Liver (tissue), 9 donors: ENCODE results near the gene ARHGAP8. TPM values are rescaled to one million over a fixed set of nuclear protein-coding genes. Genes with fewer than 3 reads are reported as not detected.

Source experiments
- DNase-seq: peaks from one replicate; pipeline ENCODE4 v3.0.0-alpha.2; 2017; ENCODE audit warnings: low spot score
- H3K27ac ChIP-seq, 2 donors: one replicate each; pipeline ENCODE4 v1.7.0; 2013; ENCODE audit warnings: inconsistent platforms in 2 of 2, low read length in 2 of 2, control low read depth in 1 of 2, low read depth in 1 of 2, mild to moderate bottlenecking in 1 of 2
- H3K27me3 ChIP-seq, 4 donors: one replicate each; pipeline versions ENCODE4 v1.6.1 to v1.7.0; 2013; ENCODE audit warnings: low read length in 3 of 4, inconsistent platforms in 1 of 4, mild to moderate bottlenecking in 1 of 4, moderate library complexity in 1 of 4; ENCODE audit not compliant: control insufficient read depth in 4 of 4, insufficient read depth in 4 of 4
- H3K36me3 ChIP-seq, 4 donors: one replicate each; pipeline versions ENCODE4 v1.6.1 to v1.7.0; 2013; ENCODE audit warnings: low read length in 3 of 4, mild to moderate bottlenecking in 3 of 4, low read depth in 1 of 4, moderate library complexity in 1 of 4; ENCODE audit not compliant: control insufficient read depth in 4 of 4, insufficient read depth in 3 of 4
- H3K4me1 ChIP-seq, 4 donors: one replicate each; pipeline versions ENCODE4 v1.6.1 to v1.7.0; 2013; ENCODE audit warnings: low read length in 3 of 4, mild to moderate bottlenecking in 3 of 4, moderate library complexity in 1 of 4; ENCODE audit not compliant: control insufficient read depth in 4 of 4, insufficient read depth in 4 of 4
- H3K4me3 ChIP-seq, 3 donors: one replicate each; pipeline versions ENCODE4 v1.6.1 to v1.7.0; 2013; ENCODE audit warnings: low read length in 3 of 3, control low read depth in 1 of 3, low read depth in 1 of 3, mild to moderate bottlenecking in 1 of 3
- H3K9ac ChIP-seq, 2 donors: one replicate each; pipeline ENCODE4 v1.7.0; 2013; ENCODE audit warnings: low read length in 2 of 2, mild to moderate bottlenecking in 2 of 2, moderate library complexity in 2 of 2, control low read depth in 1 of 2, low read depth in 1 of 2
- H3K9me3 ChIP-seq, 4 donors: one replicate each; pipeline versions ENCODE4 v1.6.1 to v1.7.0; 2013; ENCODE audit warnings: low read length in 3 of 4; ENCODE audit not compliant: control insufficient read depth in 4 of 4
- ATF3 ChIP-seq: IDR thresholded peaks from 2 replicates; pipeline ENCODE4 v1.6.1; 2016; ENCODE audit warnings: antibody characterized with exemption
- CTCF ChIP-seq: fragments of 150-350 bp; IDR thresholded peaks from 2 replicates; pipeline ENCODE4 v1.5.1; 2017; ENCODE audit warnings: improper control_type of control experiment, low read depth, low read length; ENCODE audit not compliant: missing input control
- EGR1 ChIP-seq, 2 donors: IDR thresholded peaks; 2 replicates each; pipeline ENCODE4 v1.6.1; 2016 to 2018; ENCODE audit warnings: antibody characterized with exemption in 2 of 2, low read depth in 2 of 2
- FOXA1 ChIP-seq: IDR thresholded peaks from 2 replicates; pipeline ENCODE4 v1.6.1; 2016; ENCODE audit warnings: antibody characterized with exemption
- FOXA2 ChIP-seq: IDR thresholded peaks from 2 replicates; pipeline ENCODE4 v1.6.1; 2016; ENCODE audit warnings: antibody characterized with exemption
- GABPA ChIP-seq, 2 donors: IDR thresholded peaks in 1 of 2; conservative IDR thresholded peaks in 1 of 2; 2 replicates each; pipeline ENCODE4 v1.6.1; 2016; ENCODE audit warnings: antibody characterized with exemption in 2 of 2, mild to moderate bottlenecking in 1 of 2, moderate library complexity in 1 of 2
- HNF4A ChIP-seq, 2 donors: conservative IDR thresholded peaks; 2 replicates each; pipeline ENCODE4 v1.6.1; 2016; ENCODE audit warnings: antibody characterized with exemption in 2 of 2, mild to moderate bottlenecking in 2 of 2
- HNF4G ChIP-seq: IDR thresholded peaks from 2 replicates; pipeline ENCODE4 v1.6.1; 2016; ENCODE audit warnings: antibody characterized with exemption
- MAX ChIP-seq: IDR thresholded peaks from 2 replicates; pipeline ENCODE4 v1.6.1; 2016; ENCODE audit warnings: antibody characterized with exemption
- RAD21 ChIP-seq, 2 donors: IDR thresholded peaks; 2 replicates each; pipeline ENCODE4 v1.6.1; 2016; ENCODE audit warnings: antibody characterized with exemption in 2 of 2, mild to moderate bottlenecking in 2 of 2
- REST ChIP-seq: IDR thresholded peaks from 2 replicates; pipeline ENCODE4 v1.6.1; 2016; ENCODE audit warnings: antibody characterized with exemption, mild to moderate bottlenecking
- RXRA ChIP-seq, 2 donors: IDR thresholded peaks; 2 replicates each; pipeline ENCODE4 v1.6.1; 2017 to 2018; ENCODE audit warnings: antibody characterized with exemption in 2 of 2, mild to moderate bottlenecking in 1 of 2
- TAF1 ChIP-seq: conservative IDR thresholded peaks from 2 replicates; pipeline ENCODE4 v1.6.1; 2016; ENCODE audit warnings: antibody characterized with exemption, mild to moderate bottlenecking
- ZBTB33 ChIP-seq: IDR thresholded peaks from 2 replicates; pipeline ENCODE4 v1.6.1; 2016; ENCODE audit warnings: antibody characterized with exemption
- WGBS: extraction: QIAGEN DNeasy Blood & Tissue Kit; methylation state at CpG from one replicate; pipeline ENCODE4 v1.1.7; 2013; 5-methylcytosine and 5-hydroxymethylcytosine counted together
- polyA plus RNA-seq, 2 donors: library from polyadenylated mRNA; stranded (reverse) in 1 of 2; unstranded in 1 of 2; fragments of 200-250 nt in 1 of 2; fragments of >200 nt in 1 of 2; fragmentation: Nextera tagmentation in 1 of 2; extraction: Ambion mirVana in 1 of 2; gene quantifications; one replicate each; pipeline versions ENCODE4 v1.2.1 to v1.2.3, GENCODE V29; 2013 to 2015
- total RNA-seq, 2 donors: library from RNA; depleted of rRNA; stranded (reverse); fragments of >200 nt; gene quantifications; one replicate each; pipeline ENCODE4 v1.2.3, GENCODE V29; 2014
- donor health status: healthy.
- donor health status: healthy.
- donor health status: healthy.
- donor health status: healthy.
- donor health status: healthy.

ARHGAP8 gene
- total and polyA plus RNA-seq, 4 donors = 0.58 to 1.8 (median 1.1) TPM

GRCh38 chr22:44892243-44892642 lies 139.9 kb downstream of the ARHGAP8 start:
- no peaks in the 10 kb centered on the region for H3K9me3 ChIP-seq
- H3K4me1 ChIP-seq = no peaks in the 10 kb centered on the region
- no peak overlapping the region for H3K4me3 ChIP-seq
- H3K27ac ChIP-seq = no peak overlapping the region
- H3K27me3 ChIP-seq = no peaks in the 10 kb centered on the region
- no peaks in the 10 kb centered on the region for H3K36me3 ChIP-seq
- no peak overlapping the region for H3K9ac ChIP-seq
- no peak for DNase-seq
- WGBS = 74% methylated on average over 13 of the region's 13 CpGs
- TF ChIP-seq TAF1 (no peak), RAD21 (IDR thresholded peaks at IDR 0.05) (no peak), ATF3 (no peak), EGR1 (IDR thresholded peaks at IDR 0.05; ENCODE audit: low read depth in 2 of 2) (no peak), CTCF (no peak), RXRA (IDR thresholded peaks at IDR 0.05) (no peak), FOXA1 (no peak), REST (no peak), HNF4A (conservative IDR thresholded peaks at IDR 0.05) (no peak), MAX (no peak), ZBTB33 (no peak), HNF4G (no peak)

- no peak for DNase-seq
- no peak overlapping the region for H3K9ac ChIP-seq
- no peak overlapping the region for H3K4me3 ChIP-seq
- no peaks in the 10 kb centered on the region for H3K9me3 ChIP-seq
- H3K27me3 ChIP-seq = no peaks in the 10 kb centered on the region
- WGBS = 80% methylated on average over 20 of the region's 20 CpGs
- H3K4me1 ChIP-seq = no peaks in the 10 kb centered on the region
- H3K36me3 ChIP-seq = no peaks in the 10 kb centered on the region
- H3K27ac ChIP-seq = no peak overlapping the region
- no peak for TF ChIP-seq RAD21 (IDR thresholded peaks at IDR 0.05)
- no peak for TF ChIP-seq EGR1 (IDR thresholded peaks at IDR 0.05; ENCODE audit: low read depth in 2 of 2)
- TF ChIP-seq CTCF = no peak
- no peak for TF ChIP-seq FOXA1
- no peak for TF ChIP-seq ZBTB33
- no peak for TF ChIP-seq RXRA (IDR thresholded peaks at IDR 0.05)
- TF ChIP-seq GABPA (IDR thresholded peaks at IDR 0.05 in 1 of 2, conservative IDR thresholded peaks at IDR 0.05 in 1 of 2) = no peak
- no peak for TF ChIP-seq FOXA2
- TF ChIP-seq HNF4G = no peak
Observed at GRCh38 chr22:44892803-44893730, 140.7 kb downstream of the ARHGAP8 start.
